GM19463 (cell line): ENCODE results near the gene TAS2R19.
"Not testable (repeated sequence)": the region's sequence is repeated elsewhere in the genome, so short reads cannot be mapped to it uniquely, and the experiment has no call there.

Source experiments
- ATAC-seq: cut with Tn5 transposase; IDR thresholded peaks from one replicate; pipeline ENCODE4 v1.9.1; 2021; ENCODE audit warnings: mild to moderate bottlenecking, moderate library complexity; ENCODE audit not compliant: unreplicated experiment

TAS2R19 gene

GRCh38 chr12:11022520-11022919 lies at the start of gene TAS2R19:
TSS of gene TAS2R19 (minus strand) at chr12:11022620. CDS start at chr12:11022571, 49 bp downstream.
- no peak for ATAC-seq

DNA sequence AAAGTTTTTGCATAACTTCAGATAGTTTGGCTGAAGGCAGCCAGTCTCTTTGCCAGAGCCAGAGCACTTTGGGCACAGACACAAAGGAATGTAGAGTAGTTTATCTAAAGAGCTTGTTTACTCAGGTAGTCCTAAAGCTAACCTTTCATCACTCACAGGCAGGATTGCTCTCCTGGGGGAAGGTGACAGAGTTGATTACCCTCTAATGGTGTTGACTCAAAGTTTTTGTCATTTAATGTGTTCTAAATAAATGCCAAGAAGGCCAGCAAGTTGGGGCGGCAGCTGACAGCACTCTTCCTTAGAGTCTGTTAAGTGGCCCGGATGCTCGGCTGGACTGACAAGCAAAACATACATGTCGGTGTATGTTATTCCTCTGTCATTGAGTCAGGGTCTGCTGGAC lies 49.0 kb upstream of the TAS2R19 start:
- ATAC-seq = no peak

- no peak for ATAC-seq
Measured at GRCh38 chr12:11070999-11071398, 48.6 kb upstream of the TAS2R19 start.

DNA sequence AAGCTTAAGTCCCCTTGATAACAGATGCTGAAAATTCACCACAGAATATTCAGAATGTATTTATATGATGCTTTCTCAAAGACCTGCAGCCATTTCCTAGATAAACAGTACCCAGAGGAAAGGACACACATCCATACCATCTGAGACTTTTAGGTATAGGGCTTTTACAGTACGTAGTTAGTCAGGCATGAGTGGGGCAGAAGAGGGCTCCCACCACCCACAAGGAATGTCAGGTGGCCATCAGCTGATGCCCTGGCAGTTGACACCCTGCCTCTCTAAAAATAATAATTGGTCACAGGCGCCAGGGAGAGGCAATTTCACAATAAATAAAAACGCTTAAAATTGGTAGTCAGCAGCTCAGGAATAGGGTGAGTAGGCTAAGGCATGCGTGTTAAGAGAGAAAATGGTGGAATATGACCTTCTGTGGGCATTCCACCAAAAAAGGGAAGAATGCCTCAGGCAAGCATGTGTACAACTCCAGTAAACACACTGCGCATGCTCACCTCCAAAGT lies 47.5 kb upstream of the TAS2R19 start:
- no peak for ATAC-seq

GRCh38 chr12:11067514-11067913 lies 45.1 kb upstream of the TAS2R19 start:
- ATAC-seq = no peak

GRCh38 chr12:11062194-11062593 lies 39.8 kb upstream of the TAS2R19 start, which contains the start of gene TAS2R46:
TSS of gene TAS2R46 (minus strand) at chr12:11062294. CDS start at chr12:11062294, 0 bp downstream.
- not testable (repeated sequence) for ATAC-seq

DNA sequence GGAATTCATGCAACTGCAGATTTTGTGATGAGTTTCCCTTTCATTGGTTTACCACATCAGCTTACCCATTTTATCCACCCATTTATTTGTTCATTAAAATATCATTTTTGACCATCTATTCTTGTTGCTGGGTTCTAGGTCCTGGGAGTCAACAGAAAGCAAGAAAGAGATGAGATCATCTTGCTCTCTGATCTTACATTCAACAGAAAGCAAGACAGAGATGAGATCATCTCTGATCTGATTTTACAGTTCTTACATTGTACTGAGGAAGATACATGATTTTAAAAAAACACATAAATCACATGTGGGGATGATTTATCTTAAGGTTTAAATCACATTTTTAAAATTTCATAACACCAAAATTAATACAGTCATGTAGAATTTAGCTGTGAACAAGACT lies 37.4 kb upstream of the TAS2R19 start:
- no peak for ATAC-seq

GRCh38 chr12:11059041-11059440 lies 36.6 kb upstream of the TAS2R19 start:
- no peak for ATAC-seq

- ATAC-seq = no peak
Measured at GRCh38 chr12:11055306-11055705, 32.9 kb upstream of the TAS2R19 start.

DNA sequence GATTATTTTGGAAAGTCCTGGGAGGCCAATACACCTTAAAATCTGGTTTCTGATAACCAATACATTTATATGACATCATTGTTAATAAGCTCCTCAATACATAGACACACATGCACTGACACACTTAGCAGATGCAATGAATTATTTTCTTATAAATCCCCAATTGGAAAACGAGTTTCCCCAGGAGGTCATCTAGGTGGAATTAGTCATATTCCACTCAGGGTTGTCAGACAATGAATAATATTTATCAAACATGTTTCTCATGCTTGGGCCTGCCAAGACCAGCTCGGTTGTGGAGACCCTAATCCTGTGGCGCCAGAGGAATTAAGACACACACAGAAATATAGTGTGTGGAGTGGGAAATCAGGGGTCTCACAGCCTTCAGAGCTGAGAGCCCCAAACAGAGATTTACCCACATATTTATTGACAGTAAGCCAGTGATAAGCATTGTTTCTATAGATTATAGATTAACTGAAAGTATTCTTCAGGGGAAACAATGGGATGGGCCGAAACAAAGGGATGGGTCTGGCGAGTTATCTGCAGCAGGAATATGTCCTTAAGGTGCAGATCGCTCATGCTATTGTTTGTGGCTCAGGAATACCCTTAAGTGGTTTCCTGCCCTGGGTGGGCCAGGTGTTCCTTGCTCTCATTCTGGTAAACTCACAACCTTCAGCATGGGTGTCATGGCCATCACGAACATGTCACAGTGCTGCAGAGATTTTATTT lies 27.5 kb upstream of the TAS2R19 start:
- not testable (repeated sequence) for ATAC-seq

- not testable (repeated sequence) for ATAC-seq
Measured at GRCh38 chr12:11041366-11041765, 18.9 kb upstream of the TAS2R19 start.

DNA sequence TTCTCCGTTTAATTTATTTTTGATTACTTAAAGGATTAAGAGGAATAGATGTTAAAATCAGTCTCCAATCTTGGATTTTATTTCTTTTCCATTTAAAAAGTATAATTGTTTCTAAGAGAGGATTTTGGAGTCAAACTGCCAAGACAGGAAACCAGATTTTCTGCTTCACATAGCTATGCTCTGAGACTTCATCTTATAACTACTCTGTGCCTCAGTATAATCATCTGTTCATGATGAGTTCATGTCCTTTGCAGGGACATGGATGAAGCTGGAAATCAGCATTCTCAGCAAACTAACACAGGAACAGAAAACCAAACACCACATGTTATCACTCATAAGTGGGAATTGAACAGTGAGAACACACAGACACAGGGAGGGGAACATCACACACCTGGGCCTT lies 17.7 kb upstream of the TAS2R19 start:
- ATAC-seq = no peak

DNA sequence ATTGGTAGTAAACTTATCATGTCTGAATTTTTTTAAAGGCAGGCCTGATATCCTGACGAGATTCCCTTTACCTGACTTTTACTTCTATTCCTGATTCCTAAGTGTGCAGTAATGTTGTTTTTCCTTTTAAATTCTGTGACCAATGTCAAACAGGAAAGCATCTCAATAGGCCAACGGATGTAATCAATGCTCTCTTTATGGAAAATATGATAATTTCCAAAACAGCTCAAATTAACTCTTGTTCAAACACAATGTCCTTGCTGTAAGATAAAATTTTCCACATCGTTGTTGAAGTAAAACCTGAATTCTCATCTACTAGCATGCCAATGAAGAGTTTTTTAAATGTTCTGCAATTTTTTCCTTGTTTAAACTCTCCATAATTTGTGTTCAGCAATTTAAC lies 16.8 kb upstream of the TAS2R19 start:
- ATAC-seq = no peak

DNA sequence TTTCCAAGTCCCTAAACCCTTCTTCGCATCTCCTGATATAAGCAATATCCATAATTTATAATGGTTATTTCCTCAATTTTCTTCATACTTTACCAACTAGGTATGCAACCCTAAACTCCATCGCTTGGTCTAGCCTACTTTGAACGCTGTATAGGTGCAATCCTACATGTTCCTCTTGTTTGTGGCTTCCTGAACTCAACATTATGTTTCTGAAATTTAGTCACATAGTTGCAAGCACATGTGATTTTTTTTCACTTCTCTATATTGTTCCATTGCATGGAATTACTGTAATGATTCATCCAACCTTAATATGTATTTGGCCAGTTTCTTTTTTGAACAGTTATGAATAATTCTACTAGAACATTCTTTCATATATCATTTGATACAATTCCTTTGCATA lies 11.5 kb upstream of the TAS2R19 start:
- ATAC-seq = peak; percentile 61

DNA sequence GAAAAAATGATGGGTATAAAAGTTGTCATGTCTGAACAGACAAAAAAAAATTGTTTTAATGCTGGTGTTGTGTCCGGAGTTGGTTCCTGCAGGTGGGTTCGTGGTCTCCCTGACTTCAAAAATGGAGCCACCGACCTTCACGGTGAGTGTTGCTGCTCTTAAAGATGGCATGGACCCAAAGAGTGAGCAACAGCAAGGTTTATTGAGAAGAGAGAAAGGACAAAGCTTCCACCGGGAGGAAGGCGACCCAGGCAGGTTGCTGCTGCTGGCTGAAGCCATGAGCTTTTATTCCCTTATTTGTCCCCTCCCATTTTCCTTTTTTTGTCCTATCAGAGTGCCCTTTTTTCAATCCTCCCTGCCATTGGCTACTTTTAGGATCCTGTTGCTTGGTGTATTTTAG lies 8.9 kb upstream of the TAS2R19 start, which contains the start of gene TAS2R31:
Gene TAS2R31 (minus strand): TSS at position 101 of the 400 bp plus-strand sequence. CDS start 72 bp downstream, at position 29.
- ATAC-seq = no peak

- ATAC-seq = no peak
Measured at GRCh38 chr12:11026118-11026517, 3.7 kb upstream of the TAS2R19 start.

DNA sequence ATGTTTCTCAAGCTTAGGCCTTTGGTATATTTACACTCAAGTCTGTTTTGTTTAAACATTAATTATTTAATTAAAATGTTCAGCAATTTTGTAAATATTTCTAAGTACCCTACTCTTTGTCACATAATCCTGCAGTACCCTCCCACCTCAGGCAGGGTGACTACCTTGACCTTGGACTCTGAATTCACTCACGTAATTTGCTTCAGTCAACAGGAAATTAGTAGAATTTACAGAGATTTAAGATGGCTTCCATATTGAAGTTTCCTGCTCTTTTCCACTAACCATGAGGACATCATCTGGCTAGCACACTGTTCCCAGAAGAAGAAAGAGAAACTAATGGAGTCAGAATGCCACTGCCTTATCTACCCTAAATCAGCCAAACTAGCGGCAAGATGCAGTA lies 967 bp upstream of the TAS2R19 start:
- ATAC-seq = no peak

DNA sequence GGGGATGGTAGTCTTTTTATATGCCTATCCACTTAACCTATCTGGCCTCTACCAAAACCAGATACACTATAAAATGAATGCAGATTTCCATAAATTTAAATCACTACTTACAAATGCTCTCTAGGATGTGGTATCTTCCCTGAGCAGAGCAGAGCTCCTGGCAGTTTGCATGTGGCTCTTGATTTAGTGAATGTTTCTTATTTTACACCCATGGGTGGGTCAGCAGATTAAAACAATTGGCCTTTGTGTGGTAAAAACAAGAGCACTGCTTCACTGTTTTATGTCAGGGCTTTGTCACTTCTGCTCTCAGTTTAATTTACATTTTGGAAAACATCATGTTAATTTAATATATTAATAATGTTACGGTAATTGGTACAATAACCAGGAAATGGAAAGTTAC lies 5.5 kb downstream of the TAS2R19 start:
- no peak for ATAC-seq

GRCh38 chr12:11015775-11016430 lies 6.5 kb downstream of the TAS2R19 start:
- ATAC-seq = no peak

GRCh38 chr12:11014234-11014633 lies 8.2 kb downstream of the TAS2R19 start:
- no peak for ATAC-seq

GRCh38 chr12:11007608-11008007 lies 14.8 kb downstream of the TAS2R19 start:
- ATAC-seq = no peak

DNA sequence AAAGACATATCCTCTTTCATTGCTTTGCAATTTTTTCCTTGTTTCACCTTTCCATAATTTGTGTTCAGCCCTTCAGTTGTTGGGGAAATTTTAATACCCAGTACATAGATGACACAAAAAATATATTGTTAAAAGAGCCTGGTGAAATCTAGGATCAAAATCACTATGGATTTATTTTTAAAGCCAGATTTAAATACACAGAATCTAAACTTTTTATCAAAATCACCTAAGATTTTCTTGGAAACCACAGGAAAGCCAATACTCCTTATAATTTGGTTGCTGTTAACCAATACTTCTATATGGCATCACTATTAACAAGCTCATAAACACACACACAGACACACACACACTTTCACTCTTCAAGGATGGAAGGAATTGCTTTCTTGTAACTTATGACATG lies 24.2 kb downstream of the TAS2R19 start, which contains the start of gene TAS2R20:
Gene TAS2R20 (minus strand): TSS at position 101 of the 400 bp plus-strand sequence. CDS start 429 bp downstream, outside the sequence.
- no peak for ATAC-seq
